Right atrium auricular region (tissue), 2 donors: ENCODE data around the gene KNSTRN. TPM values are rescaled to one million over a fixed set of nuclear protein-coding genes. Genes with fewer than 3 reads are reported as not detected.

Source experiments
- DNase-seq: peaks from one replicate; pipeline ENCODE4 v3.0.0-alpha.2; 2019; ENCODE audit warnings: low spot score
- H3K27ac ChIP-seq, 2 donors: fragments of 200-600 bp; sonication (generic); 1 replicate in 1 of 2; 2 replicates in 1 of 2; pipeline ENCODE4 v1.5.1; 2016 to 2019
- H3K27me3 ChIP-seq, 2 donors: fragments of 200-600 bp; sonication (generic); one replicate each; pipeline versions ENCODE4 v1.5.1 to v1.6.0; 2017 to 2019
- H3K36me3 ChIP-seq: fragments of 200-600 bp; sonication (generic); one replicate; pipeline ENCODE4 v1.5.1; 2016
- H3K4me1 ChIP-seq, 2 donors: fragments of 200-600 bp; sonication (generic); one replicate each; pipeline versions ENCODE4 v1.5.1 to v1.6.0; 2017 to 2019
- H3K4me3 ChIP-seq, 2 donors: fragments of 200-600 bp; sonication (generic); 1 replicate in 1 of 2; 2 replicates in 1 of 2; pipeline ENCODE4 v1.5.1; 2017 to 2019; ENCODE audit warnings: mild to moderate bottlenecking in 1 of 2, moderate library complexity in 1 of 2
- H3K9me3 ChIP-seq, 2 donors: fragments of 200-600 bp; sonication (generic); one replicate each; pipeline ENCODE4 v1.5.1; 2019
- CTCF ChIP-seq, 2 donors: fragments of 200-600 bp; sonication (generic); IDR thresholded peaks; one replicate each; pipeline ENCODE4 v1.5.1; 2019; ENCODE audit warnings: antibody characterized with exemption in 2 of 2
- total RNA-seq, 2 donors: library from RNA; depleted of rRNA; stranded (reverse); fragments of >200 nt; gene quantifications; one replicate each; pipeline ENCODE4 v1.1.0, GENCODE V29; 2016

Gene KNSTRN
- total RNA-seq, 2 donors from 2014 or later, result 8.4 to 12.9 TPM

- peaks cover 0 to 66% of the 10 kb centered on the region in 2 donors for H3K4me1 ChIP-seq
- TF ChIP-seq CTCF (IDR thresholded peaks at IDR 0.05), result peak; percentile 35 to 90
- H3K36me3 ChIP-seq, result no peaks in the 10 kb centered on the region
- no peaks in the 10 kb centered on the region for H3K27me3 ChIP-seq
- no peak overlapping the region for H3K4me3 ChIP-seq
- no peaks in the 10 kb centered on the region for H3K9me3 ChIP-seq
- no peak for DNase-seq
- peak overlapping the region in 1 of 2 donors; percentile 97 for H3K27ac ChIP-seq
Observed at GRCh38 chr15:40344631-40345120, 37.8 kb upstream of the KNSTRN start.

GRCh38 chr15:40345225-40345866, 37.2 kb upstream of the KNSTRN start:
- no peak for DNase-seq
- no peak overlapping the region for H3K4me3 ChIP-seq
- H3K27me3 ChIP-seq, result no peaks in the 10 kb centered on the region
- no peaks in the 10 kb centered on the region for H3K36me3 ChIP-seq
- peaks cover 0 to 59% of the 10 kb centered on the region in 2 donors for H3K4me1 ChIP-seq
- H3K9me3 ChIP-seq, result no peaks in the 10 kb centered on the region
- TF ChIP-seq CTCF (IDR thresholded peaks at IDR 0.05), result no peak
- no peak overlapping the region for H3K27ac ChIP-seq

GRCh38 chr15:40345867-40346578, 36.5 kb upstream of the KNSTRN start:
- H3K36me3 ChIP-seq, result no peaks in the 10 kb centered on the region
- H3K9me3 ChIP-seq, result no peaks in the 10 kb centered on the region
- no peak for TF ChIP-seq CTCF (IDR thresholded peaks at IDR 0.05)
- H3K27me3 ChIP-seq, result no peaks in the 10 kb centered on the region
- H3K27ac ChIP-seq, result no peak overlapping the region
- H3K4me3 ChIP-seq, result no peak overlapping the region
- no peak for DNase-seq
- H3K4me1 ChIP-seq, result peaks cover 0 to 53% of the 10 kb centered on the region in 2 donors

GRCh38 chr15:40346579-40347558, 35.7 kb upstream of the KNSTRN start:
- no peak overlapping the region for H3K4me3 ChIP-seq
- TF ChIP-seq CTCF (IDR thresholded peaks at IDR 0.05), result no peak
- DNase-seq, result no peak
- H3K27me3 ChIP-seq, result no peaks in the 10 kb centered on the region
- no peaks in the 10 kb centered on the region for H3K36me3 ChIP-seq
- H3K27ac ChIP-seq, result no peak overlapping the region
- no peaks in the 10 kb centered on the region for H3K9me3 ChIP-seq
- peaks cover 0 to 45% of the 10 kb centered on the region in 2 donors for H3K4me1 ChIP-seq

GRCh38 chr15:40347559-40348473, 34.7 kb upstream of the KNSTRN start:
- no peak overlapping the region for H3K4me3 ChIP-seq
- H3K9me3 ChIP-seq, result no peaks in the 10 kb centered on the region
- no peaks in the 10 kb centered on the region for H3K36me3 ChIP-seq
- no peaks in the 10 kb centered on the region for H3K27me3 ChIP-seq
- H3K4me1 ChIP-seq, result peaks cover 0 to 36% of the 10 kb centered on the region in 2 donors
- no peak for TF ChIP-seq CTCF (IDR thresholded peaks at IDR 0.05)
- H3K27ac ChIP-seq, result no peak overlapping the region
- no peak for DNase-seq
